Liver (tissue), 3 donors: ENCODE measurements around the gene COL21A1.

Source experiments
- FOXA2 ChIP-seq: IDR thresholded peaks from 2 replicates; pipeline ENCODE4 v1.6.1; 2016; ENCODE audit warnings: antibody characterized with exemption
- GABPA ChIP-seq, 2 donors: IDR thresholded peaks in 1 of 2; conservative IDR thresholded peaks in 1 of 2; 2 replicates each; pipeline ENCODE4 v1.6.1; 2016; ENCODE audit warnings: antibody characterized with exemption in 2 of 2, mild to moderate bottlenecking in 1 of 2, moderate library complexity in 1 of 2
- TAF1 ChIP-seq: conservative IDR thresholded peaks from 2 replicates; pipeline ENCODE4 v1.6.1; 2016; ENCODE audit warnings: antibody characterized with exemption, mild to moderate bottlenecking
- YY1 ChIP-seq: IDR thresholded peaks from 2 replicates; pipeline ENCODE4 v1.6.1; 2016; ENCODE audit warnings: antibody characterized with exemption, mild to moderate bottlenecking
- TF ChIP-seq, protein P1 (sequence below): fragments of 150-350 bp; IDR thresholded peaks from 2 replicates; pipeline ENCODE4 v1.5.1; 2017; ENCODE audit warnings: improper control_type of control experiment, low read depth, low read length; ENCODE audit not compliant: missing input control
- donor health status: healthy.
- donor health status: healthy.

DNA sequence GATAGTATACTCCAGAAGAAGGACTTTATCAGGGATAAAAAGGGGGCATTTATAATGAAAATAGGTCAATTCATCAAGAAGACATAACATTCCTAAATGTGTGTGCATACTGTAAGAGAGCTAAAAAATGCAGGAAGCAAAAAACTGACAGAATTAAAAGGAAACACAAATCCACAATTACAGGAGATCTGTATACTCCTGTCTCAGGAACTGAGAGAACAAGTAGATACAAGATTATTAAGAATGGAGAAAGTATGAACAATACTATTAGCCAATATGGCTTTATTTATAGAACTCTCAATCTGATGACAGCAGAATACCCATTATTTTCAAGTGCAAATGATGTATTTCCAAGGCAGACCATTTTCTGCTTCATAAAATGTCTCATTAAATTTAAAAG lies 204.3 kb downstream of the COL21A1 start:
- TF ChIP-seq FOXA2 (no peak), GABPA (IDR thresholded peaks at IDR 0.05 in 1 of 2, conservative IDR thresholded peaks at IDR 0.05 in 1 of 2) (no peak), TAF1 (no peak), YY1 (no peak)
- TF ChIP-seq, protein P1, sequence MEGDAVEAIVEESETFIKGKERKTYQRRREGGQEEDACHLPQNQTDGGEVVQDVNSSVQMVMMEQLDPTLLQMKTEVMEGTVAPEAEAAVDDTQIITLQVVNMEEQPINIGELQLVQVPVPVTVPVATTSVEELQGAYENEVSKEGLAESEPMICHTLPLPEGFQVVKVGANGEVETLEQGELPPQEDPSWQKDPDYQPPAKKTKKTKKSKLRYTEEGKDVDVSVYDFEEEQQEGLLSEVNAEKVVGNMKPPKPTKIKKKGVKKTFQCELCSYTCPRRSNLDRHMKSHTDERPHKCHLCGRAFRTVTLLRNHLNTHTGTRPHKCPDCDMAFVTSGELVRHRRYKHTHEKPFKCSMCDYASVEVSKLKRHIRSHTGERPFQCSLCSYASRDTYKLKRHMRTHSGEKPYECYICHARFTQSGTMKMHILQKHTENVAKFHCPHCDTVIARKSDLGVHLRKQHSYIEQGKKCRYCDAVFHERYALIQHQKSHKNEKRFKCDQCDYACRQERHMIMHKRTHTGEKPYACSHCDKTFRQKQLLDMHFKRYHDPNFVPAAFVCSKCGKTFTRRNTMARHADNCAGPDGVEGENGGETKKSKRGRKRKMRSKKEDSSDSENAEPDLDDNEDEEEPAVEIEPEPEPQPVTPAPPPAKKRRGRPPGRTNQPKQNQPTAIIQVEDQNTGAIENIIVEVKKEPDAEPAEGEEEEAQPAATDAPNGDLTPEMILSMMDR = no peak
